ENCODE data around the gene FOXL1.

Gene FOXL1

DNA sequence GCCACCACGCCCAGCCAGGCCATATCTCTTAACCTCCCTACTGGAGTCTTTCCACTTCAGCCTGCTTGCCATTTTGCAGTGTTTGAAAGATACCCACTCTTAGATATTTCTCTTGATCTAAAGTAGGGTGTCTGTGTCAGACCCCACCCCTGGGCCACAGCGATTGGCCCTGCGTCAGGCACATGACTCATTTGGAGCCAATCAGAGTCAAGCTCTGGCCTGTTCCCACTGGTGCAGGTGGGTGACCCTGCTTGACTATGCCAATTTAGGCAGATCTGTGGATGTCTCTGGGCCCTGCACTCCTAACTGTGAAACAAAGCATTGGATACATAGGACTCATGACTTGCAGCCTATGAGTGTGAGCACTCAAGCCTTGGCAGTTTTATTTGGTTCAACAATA is 27.6 kb downstream of the FOXL1 start:
- no peak for DNase-seq (ENCODE audit: low spot score)

DNA sequence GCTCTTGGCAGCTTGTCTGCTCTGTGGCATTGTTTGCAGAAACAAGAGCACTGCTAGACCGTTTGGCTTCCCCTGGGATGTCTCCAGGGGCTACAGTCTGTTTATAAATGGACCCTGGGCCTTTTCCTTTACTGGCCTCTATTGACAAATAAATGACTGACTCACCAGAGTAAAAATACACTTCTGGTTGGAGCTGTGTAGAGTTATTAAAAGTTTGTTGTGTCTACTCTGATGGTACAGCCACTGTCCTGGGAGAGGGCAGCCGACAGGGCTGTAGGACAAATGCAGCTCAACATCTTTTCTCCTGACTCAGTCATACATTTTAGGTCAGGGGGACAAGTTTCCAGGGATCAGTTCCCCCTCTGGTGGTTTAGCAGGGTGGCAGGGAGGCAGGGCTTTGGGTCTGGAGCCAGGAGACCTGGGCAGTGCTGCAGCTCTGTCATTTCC is 30.0 kb downstream of the FOXL1 start:
- no peak for DNase-seq (ENCODE audit: low spot score)

DNA sequence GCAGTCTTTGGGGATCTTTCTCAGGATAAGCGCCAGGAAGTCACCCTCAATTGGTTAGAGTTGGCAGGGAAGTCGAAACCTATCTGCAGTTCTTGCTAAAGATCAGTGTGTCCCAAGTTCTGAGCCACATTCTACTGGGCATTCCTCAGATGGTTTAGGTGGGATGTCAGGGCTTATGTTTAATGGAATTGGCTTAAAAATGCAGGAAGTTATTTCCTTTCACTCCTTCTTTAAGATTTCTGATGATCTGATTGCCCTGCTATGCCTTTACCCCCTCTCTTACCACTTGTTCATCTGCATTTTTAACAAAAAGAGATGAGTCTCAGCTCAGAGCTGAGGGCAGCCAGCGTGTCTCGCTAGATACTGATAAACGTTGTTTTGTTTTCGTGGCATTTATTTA is 30.8 kb downstream of the FOXL1 start:
- DNase-seq (ENCODE audit: low spot score), result no peak

DNA sequence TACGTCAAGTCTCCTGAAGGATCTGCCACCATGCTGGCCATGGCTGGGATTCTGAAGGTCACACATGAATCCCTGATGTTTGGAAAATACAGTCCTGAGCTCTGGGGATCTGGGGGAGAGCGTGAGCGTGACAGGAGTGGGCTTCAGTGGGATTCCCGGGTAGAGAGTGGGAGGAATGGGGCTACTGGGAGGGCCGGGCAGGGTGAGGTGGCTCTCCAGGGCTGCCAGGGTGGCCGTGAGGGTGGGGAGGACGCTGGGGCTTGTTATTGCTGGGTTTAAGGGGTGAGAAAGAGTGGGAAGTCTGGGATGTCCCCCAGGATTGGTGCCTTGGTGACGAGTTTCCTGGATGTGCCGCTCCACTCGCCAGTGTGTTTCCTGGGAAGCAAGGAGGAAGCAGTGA is 31.3 kb downstream of the FOXL1 start:
- no peak for DNase-seq (ENCODE audit: low spot score)

DNA sequence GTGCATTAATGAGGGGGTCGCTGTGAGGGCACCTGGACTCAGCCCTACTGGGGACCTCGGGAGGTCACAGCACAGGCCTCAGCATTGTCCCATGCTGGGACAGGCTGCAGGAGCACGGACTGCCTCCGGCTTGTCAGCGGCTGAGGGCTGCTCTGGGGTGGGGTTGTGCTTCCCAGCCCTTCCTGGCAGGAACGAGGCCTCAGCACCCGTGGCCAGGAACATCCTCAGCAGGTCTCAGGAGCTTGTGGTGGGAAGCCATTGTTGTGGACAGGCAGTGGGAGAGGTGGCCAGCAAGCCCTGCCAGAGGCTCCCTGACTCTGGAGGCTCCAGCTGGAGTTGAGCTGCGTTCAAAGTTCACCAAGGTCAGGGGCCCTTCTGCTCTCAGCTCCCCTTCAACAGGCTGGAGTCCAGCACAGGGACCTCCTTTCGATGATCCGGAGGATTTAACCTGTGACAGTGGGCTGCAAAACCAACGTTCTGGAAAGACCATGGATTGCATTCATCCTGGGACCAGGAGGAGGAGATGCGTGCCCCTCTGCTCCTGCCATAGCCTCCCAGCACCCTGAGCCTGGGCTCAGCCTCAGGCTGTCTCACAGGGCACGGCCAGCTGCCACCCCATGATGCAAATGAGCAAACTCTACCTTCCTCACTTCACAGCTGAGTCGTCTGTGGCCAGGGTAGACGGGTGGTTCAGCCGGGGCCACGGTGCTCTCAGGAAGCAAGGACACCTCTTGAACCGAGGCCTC is 32.6 kb downstream of the FOXL1 start:
- no peak for DNase-seq (ENCODE audit: low spot score)

DNA sequence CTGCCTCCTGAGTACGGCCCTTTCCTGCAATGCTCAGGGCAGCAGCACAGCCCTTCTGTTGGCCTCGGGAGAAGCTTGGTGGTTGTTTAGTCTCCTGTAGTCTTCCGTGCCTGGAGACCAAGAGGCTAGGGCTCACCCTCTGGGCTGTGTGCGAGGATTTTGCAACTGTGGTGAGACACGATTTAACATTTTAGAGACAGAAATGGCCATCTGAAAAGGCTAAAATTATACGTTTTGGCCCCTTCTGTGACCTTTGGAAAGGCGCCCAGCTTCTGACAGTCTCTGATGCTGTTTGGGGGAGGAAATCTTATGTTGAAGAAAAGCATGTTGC is 33.1 kb downstream of the FOXL1 start:
- DNase-seq (ENCODE audit: low spot score), result no peak

DNA sequence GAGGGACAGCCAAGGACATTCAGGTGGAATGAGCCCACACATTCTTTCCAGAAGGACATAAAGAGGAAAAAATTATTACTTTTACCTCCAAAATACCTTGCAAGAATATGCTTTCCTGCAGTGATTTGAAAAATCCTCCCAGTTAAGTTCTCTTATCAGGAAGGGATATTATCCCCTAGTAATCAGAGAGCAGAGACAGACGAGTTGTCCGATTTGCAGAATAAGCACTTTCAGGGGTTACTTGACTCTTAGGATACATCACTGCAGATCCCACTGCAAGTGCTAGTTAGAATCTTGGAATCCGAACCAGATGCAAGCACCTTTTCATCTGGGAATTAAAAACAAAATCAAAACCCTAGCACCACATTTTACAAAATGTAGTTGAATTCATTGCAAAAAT is 33.6 kb downstream of the FOXL1 start:
- no peak for DNase-seq (ENCODE audit: low spot score)

DNA sequence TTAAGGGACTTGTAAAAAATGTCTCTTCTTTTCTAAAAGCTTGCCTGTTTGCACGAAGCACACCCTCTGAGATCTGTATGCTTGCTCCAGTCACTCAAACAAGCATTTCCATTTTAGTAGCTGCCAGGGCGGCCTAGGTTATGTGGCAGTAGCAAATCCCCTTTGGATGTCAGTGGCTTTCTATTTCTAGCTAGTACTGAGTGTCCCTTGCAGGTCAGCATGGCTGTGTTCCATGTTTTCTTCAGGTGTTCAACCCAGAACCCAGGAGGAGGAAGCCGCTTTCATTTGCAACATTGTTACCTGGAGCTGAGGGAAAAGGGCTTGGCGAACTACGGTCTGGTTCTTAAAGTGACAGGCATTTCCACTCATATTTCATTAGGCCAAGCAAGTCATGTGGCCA is 36.4 kb downstream of the FOXL1 start:
- no peak for DNase-seq (ENCODE audit: low spot score)

DNA sequence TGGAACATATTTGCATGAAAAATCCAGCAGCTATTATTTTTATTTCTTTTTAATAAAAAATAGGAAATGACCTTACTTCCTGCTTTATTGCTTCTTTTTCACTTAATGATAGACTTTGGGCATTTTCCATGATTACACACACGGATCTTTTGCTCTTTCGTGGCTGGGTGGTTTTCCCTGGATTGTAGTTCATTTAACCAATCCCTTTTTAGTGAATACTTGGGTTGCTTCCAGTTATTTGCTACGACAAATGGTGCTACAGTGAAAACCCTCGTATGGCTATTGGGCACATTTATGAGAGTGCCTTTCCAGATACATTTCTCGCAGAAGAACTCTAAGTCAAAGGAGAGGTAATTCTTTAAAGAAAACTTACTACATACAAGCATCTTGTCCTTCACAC is 38.6 kb downstream of the FOXL1 start:
- DNase-seq (ENCODE audit: low spot score), result no peak

DNA sequence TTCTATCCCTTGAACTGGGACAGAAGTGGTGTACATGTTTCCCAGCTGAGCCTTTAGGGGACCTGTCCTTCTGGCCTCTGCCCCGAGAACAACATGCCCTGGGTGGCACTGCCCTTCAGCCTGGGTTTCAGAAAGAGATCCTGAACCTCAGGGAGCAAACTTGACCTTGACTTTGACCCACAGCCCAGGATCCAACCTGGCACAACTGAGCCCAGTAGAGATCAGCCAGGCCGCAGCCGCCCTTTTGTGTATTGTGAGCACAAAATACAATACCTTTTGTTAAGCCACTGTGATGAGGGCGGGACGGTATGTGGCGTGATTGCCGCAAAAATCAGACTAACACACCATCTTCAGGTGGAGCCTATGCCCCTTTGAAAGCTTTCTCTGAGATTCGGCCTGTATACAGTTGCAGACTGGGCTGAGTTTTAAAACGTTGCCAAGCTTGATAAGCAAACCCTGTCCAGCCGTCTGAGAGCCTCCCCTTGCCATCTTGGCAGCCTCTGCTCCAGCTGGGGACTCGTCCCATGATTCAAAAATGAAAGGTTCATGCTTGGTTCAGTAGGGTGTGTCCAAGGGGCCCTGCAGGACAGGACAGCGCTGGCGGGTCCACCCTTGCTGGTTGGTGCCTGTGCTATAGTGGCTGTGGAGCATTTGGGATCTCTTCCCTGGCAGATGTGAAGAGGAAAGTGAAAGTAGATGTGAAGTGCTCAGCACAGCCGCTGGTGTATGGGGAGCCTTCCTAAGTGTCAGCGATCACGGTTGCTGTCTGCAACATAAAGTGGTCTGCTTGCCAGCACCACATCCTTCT is 40.3 kb downstream of the FOXL1 start:
- no peak for DNase-seq (ENCODE audit: low spot score)

DNA sequence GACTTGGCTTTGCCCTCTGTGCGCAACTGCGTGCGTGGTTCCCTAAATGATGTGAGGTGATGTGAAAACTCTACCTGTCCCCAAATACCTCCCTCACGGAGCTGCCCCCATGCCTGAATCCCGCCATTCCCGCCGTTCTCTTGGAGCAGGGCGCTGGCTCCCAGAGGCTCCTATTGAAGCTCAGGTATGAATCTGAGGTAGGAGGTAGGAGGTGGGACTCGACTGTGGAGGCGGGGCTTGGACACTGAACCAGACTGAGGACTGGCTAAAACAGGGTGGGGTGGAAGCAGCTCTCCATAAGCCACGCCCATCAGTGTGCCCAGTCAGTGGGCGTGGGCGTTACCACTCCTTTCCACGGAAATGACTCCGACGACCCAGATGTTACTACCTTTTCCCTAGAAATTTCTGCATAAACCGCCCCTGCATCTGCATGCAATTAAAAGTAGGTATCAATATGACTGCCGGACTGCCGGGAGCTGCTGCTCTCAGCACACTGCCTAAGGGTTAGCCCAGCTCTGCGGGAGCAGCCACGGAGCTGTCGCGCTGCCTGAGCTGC is 41.0 kb downstream of the FOXL1 start:
- DNase-seq (ENCODE audit: low spot score), result no peak

DNA sequence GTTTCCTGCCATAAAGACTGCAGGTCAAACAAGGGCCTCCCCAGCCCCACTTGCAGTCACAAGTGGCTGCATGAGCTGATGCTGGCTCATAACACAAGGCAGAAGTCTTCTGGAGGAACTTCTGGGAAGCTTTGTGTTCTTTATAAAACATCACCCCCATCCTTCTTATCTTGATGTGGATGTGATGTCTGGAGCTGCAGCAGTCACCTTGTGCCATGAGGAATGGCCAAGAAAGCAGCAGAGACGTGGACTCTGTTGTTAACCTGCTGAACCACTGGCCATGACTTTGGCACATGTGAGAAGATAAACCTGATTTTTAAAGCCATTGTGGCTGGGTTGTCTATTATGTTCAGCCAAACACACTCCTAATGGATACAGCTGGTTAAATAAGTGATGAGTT is 41.8 kb downstream of the FOXL1 start:
- DNase-seq (ENCODE audit: low spot score), result no peak

DNA sequence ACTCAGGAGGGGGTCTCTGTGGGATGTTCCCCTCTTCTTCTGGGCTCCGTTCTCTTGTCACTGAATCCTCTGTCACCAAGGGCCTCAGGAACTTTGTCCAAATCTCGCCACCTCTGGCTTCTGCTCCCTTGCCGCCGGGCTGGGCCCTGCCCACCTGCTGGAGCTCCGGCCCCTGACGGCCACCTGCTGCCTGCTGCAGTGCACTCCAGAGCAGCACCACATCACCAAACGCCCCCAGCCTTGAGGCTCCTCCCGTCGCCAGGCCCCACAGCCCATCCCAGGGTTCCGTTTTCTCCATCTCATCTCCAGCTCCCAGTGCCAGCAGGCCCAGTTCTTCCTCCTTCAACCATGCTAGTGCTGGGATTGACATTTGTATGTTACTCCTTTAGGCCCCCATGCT is 43.6 kb downstream of the FOXL1 start:
- DNase-seq (ENCODE audit: low spot score), result no peak

DNA sequence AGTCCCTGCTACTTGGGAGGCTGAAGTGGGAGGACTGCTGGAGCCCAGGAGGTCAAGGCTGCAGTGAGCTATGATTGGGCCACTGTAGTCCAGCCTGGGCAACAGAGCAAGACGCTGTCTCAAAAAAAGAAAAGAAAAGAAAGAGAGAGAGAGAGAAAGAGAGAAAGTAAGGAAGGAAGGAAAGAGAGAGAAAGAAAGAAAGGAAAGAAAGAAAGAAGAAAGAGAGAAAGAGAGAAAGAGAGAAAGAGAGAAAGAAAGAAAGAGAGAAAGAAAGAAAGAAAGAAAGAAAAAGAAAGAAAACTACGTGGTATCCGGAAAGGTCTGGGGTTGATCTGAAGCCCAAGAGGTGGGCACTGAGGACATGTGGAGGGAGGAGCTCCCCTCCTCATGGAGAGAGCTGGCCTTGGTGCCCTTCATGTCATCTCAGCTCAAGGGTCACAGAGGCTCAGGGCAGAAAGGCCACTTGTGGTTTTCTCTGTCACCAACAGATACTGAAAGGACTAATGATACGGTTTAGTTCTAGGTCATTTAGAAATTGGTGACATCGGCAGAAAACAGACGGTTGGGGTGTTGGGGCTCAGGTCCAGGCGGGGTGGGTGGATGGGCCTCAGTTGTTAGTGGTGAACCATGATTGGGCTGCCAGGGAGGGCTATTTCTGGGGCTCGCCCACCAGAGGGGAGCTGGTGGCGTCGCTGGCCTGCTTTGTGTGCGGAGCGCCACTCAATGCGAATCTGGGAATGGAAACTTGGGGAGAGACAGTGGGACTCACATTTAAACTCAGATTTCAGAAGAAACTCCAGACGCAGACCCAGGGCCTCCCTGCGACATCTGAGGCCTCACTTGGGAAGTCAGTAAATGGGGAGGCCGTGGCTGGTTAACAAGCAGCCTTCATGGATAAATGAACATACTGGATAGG is 44.6 kb downstream of the FOXL1 start:
- no peak for DNase-seq (ENCODE audit: low spot score)

DNA sequence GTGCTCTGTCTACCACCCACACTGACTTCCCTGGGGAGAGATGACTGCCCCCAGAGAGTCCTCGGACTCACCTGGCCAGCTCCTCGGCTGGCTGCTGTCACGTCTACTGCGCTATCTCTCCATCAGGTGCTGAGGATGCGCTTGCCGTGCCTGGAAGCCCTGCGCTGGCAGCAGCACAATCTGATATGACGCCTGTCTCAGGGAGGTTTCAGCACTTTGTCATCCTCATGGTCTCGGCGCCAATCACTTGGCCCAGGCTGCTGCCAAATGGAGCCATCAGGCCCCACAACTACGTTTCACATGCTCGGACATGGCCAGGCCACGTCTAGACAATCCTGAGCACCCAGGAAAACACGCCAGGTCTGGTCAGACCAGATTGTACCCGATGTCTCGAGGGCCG is 46.7 kb downstream of the FOXL1 start:
- no peak for DNase-seq (ENCODE audit: low spot score)

DNA sequence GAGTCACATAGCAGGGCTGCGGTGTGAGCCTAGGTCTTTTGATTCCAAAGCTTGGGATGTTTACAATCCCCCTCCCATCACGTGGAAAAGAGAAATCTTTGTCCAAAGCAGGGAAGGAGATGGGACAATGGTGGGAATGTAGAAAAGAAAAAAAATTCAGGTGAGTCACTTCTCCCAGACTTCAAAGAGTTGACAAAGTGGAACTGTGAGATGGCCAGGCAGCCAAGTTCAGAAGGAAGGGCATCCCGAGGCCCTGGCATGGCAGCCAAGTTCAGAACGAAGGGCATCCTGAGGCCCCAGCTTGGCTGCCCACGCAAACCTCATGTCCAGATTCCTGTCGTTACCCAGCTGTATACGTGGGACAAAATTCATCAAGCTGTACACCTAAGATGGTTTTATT is 47.5 kb downstream of the FOXL1 start:
- DNase-seq (ENCODE audit: low spot score), result no peak

DNA sequence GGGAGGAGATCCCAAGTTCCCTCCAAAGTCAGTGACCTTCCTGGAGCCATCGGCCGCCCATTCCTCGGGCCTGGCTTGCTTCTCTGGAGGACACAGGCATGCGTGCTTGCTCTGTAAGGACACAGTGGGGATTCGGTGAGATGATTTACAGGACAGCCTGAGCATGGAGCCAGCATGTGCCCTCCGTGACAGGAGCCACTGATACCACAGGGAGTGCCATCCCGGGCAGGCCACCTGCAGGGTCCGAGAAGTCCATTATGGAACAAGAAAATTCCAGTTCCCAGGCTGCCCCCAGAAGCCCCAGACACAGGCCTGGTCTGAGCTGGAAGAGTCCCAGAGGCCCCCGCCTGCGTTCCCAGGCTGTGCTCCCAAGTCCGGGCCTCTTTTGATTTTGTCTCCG is 47.9 kb downstream of the FOXL1 start:
- DNase-seq (ENCODE audit: low spot score), result no peak

DNA sequence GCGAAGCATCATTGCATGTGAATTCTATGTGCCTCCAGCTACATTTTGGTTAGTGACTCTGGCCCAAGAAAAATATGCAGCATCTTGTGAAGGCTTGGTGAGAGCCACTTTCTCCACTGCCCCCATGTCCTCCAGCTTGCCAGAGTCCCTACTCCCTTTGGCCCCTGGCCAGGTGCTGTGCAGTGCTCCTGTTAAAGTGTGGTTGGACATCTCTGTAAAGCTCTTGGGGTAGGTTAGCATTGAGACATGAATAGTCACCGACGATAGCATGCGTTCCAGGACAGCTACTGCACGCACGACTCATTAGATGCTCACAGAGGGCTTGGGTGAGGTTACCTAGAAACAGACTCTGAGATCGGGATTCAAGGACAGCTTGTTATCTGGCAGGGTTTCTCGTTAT is 48.6 kb downstream of the FOXL1 start:
- no peak for DNase-seq (ENCODE audit: low spot score)

DNA sequence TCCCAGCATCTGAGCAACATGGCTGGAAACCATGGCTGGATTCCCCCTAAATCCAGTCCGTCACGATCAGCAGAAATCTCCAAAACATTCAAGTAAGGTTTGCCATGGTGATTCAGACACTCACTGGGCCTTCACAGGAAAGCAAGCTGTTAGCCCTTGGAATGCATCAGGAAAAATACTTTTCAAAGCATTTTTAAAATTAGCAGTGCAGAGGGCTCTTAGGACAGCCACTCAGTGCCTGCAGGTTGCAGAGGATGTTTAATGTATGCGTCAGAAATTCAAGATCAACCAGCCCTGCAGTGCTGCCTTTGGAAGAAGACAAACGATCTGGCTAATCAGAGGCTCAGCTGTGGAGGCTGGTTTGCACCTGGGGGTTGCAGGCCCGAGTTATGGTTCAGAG is 50.3 kb downstream of the FOXL1 start:
- no peak for DNase-seq (ENCODE audit: low spot score)

DNA sequence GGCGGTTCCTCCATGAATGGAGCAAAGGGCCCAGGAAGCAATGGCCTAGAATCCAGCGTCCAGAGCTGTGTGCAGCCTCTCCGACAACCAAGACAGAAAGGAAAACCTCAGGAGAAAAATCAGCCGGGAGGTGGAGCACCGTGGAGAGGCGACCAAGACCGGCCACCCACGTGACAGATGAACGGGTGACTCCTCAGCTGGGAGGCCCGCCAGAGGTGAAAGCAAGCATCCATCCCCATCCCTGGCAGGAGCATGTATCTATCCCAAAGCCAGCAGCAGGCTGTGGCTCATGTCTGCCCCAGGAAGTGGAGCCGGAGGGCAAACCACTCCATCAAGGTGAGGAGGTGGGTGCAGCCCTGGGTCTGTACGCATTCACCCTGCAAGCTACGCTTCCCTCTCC is 52.1 kb downstream of the FOXL1 start:
- no peak for DNase-seq (ENCODE audit: low spot score)

DNA sequence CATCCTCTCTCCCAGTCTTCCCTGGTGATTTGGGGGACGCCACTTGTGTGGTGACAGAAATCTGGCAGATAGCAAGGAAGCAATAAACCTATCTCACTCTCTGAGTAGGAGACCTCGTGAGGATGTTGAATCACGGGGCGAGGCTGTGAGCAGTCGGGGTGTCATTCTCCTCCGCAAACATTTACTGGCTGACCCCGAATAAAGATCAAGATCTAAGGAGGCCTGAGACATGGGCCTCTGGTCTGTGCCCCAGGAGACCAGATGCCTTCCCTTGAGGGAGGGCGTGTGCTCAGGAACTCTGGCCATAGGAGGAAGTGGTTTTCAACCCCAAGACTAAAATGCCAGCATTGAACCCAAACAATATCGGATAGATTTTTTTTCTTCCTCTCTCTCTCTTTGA is 53.1 kb downstream of the FOXL1 start:
- DNase-seq (ENCODE audit: low spot score), result no peak
